Psoas muscle (tissue), 8 donors: ENCODE data around the gene MYO1E. TPM values are rescaled to one million over a fixed set of nuclear protein-coding genes. Genes with fewer than 3 reads are reported as not detected.

Experiments used
- ATAC-seq, 4 donors: fragments of 200-7000 bp; cut with Tn5 transposase; one replicate each; pipeline ENCODE4 v1.9.1; 2020; ENCODE audit warnings: moderate library complexity in 3 of 4, mild to moderate bottlenecking in 2 of 4
- DNase-seq, 2 donors: peaks; one replicate each; pipeline ENCODE4 v3.0.0-alpha.2; 2020
- H3K27ac ChIP-seq: fragments of 200-600 bp; one replicate; pipeline ENCODE4 v1.8.0; 2022
- H3K27me3 ChIP-seq, 3 donors: fragments of 200-600 bp in 1 of 3; one replicate each; pipeline versions ENCODE4 v1.6.1 to v1.8.0; 2013 to 2022; ENCODE audit warnings: low read length in 2 of 3, mild to moderate bottlenecking in 2 of 3, moderate library complexity in 1 of 3; ENCODE audit not compliant: insufficient read depth in 3 of 3
- H3K36me3 ChIP-seq, 2 donors: fragments of 200-600 bp in 1 of 2; one replicate each; pipeline versions ENCODE4 v1.6.1 to v1.8.0; 2013 to 2022; ENCODE audit warnings: low read depth in 1 of 2, mild to moderate bottlenecking in 1 of 2, moderate library complexity in 1 of 2; ENCODE audit not compliant: insufficient read depth in 1 of 2
- H3K4me1 ChIP-seq: fragments of 200-600 bp; one replicate; pipeline ENCODE4 v1.8.0; 2022
- H3K4me3 ChIP-seq: fragments of 200-600 bp; one replicate; pipeline ENCODE4 v1.8.0; 2022; ENCODE audit warnings: mild to moderate bottlenecking
- H3K9me3 ChIP-seq: fragments of 200-600 bp; one replicate; pipeline ENCODE4 v1.8.0; 2022
- WGBS, 3 donors: extraction: QIAGEN DNeasy Blood & Tissue Kit; methylation state at CpG; one replicate each; pipeline versions ENCODE4 v1.1.6 to v1.1.7; 2013; 5-methylcytosine and 5-hydroxymethylcytosine counted together
- intact Hi-C, 2 donors: fragments of 100-400 bp; cut with DNase I; formaldehyde crosslinking; loops; one replicate each; pipeline versions ENCODE4 v1.11.0 to v1.14.2; 2022
- polyA plus RNA-seq, 3 donors: library from polyadenylated mRNA; stranded (reverse); fragments of 200-250 nt; gene quantifications; one replicate each; pipeline ENCODE4 v1.2.3, GENCODE V29; 2013
- total RNA-seq, 4 donors: library from RNA; stranded (reverse); fragmentation: NEBNext Ultra II Directional in 2 of 4; extraction: Animal tissue kit (Norgen Biotek cat#: 25700) in 2 of 4; gene quantifications; one replicate each; pipeline versions ENCODE4 v1.2.1 to v1.2.4, GENCODE V29; 2021 to 2023
- TF ChIP-seq, protein P1 (sequence below): fragments of 200-600 bp; IDR thresholded peaks from one replicate; pipeline ENCODE4 v1.8.0; 2022; ENCODE audit warnings: antibody characterized with exemption
- donor health status: healthy with polysubstance abuse.
- donor health status: DM: no; HTN: no; CAD: no; lungs with moderate emphysema.
- donor health status: Bipolar disorder and iron deficiency.
- donor health status: healthy.
- donor health status: DM: yes; HTN: yes; CAD: no.
- donor health status: DM: no; HTN: no; CAD: no.
- donor health status: DM: no; HTN: no; CAD: no.
- donor health status: DM: yes; HTN: yes; CAD: no.

The MYO1E gene
- total and polyA plus RNA-seq, 7 donors = 10.0 to 53.7 (median 26.3) TPM

DNA sequence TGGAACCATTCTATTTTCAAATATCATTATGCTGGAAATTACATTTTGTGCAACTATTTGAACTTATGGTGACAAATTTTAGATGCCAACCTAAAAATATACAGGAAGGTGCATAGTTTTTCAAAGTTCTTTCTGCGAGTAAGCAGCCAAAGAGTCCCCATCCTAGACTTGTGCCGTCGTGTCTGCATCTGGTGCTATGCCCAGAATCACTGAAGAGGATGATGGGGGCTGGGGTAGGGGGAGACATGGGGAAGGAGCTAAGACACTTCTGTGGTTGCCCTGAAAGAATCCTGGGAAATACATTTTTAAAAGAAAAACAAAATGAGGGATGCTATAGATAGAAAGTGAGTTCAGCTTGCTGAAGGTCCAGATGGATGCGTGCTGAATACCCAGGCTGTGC lies 44.1 kb upstream of the MYO1E start:
- Histone ChIP-seq H3K27ac (no peak overlapping the region), H3K27me3 (peaks cover 0 to 7% (median 4%) of the 10 kb centered on the region in 3 donors), H3K4me1 (no peaks in the 10 kb centered on the region), H3K36me3 (no peaks in the 10 kb centered on the region), H3K4me3 (no peak overlapping the region), H3K9me3 (no peaks in the 10 kb centered on the region)
- intact Hi-C loops = loop anchor here in 1 of 2 donors (1.0 kb wide), 1 partner anchor 36 kb away; no protein-coding TSS in a partner anchor
- 62 to 63% (median 63%) methylated on average over 4 of the region's 4 CpGs for WGBS, 3 donors
- ATAC-seq (no peak), DNase-seq (no peak)
- TF ChIP-seq, protein P1, sequence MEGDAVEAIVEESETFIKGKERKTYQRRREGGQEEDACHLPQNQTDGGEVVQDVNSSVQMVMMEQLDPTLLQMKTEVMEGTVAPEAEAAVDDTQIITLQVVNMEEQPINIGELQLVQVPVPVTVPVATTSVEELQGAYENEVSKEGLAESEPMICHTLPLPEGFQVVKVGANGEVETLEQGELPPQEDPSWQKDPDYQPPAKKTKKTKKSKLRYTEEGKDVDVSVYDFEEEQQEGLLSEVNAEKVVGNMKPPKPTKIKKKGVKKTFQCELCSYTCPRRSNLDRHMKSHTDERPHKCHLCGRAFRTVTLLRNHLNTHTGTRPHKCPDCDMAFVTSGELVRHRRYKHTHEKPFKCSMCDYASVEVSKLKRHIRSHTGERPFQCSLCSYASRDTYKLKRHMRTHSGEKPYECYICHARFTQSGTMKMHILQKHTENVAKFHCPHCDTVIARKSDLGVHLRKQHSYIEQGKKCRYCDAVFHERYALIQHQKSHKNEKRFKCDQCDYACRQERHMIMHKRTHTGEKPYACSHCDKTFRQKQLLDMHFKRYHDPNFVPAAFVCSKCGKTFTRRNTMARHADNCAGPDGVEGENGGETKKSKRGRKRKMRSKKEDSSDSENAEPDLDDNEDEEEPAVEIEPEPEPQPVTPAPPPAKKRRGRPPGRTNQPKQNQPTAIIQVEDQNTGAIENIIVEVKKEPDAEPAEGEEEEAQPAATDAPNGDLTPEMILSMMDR = no peak

DNA sequence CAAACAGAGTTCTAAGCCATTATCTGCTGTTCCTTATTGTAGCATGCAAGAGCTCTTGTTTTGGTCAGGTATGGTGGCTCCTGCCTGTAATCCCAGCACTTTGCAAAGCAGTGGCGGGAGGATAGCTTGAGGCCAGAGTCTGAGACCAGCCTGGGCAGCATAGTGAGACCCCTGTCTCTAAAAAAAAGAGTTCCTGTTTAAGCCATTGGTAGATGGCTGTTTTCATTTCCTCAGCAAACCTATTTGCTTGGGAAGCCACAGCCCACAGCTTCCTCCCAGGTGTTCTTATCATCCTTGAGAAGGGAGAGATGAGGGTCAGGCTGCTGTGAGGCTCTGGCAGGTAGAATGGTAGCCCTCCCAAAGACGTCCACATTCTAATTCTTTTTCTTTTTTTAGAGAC lies 40.9 kb upstream of the MYO1E start:
- Histone ChIP-seq H3K4me1 (no peaks in the 10 kb centered on the region), H3K4me3 (no peak overlapping the region), H3K27me3 (peaks cover 0 to 7% (median 2%) of the 10 kb centered on the region in 3 donors), H3K27ac (no peak overlapping the region), H3K36me3 (no peaks in the 10 kb centered on the region), H3K9me3 (no peaks in the 10 kb centered on the region)
- no peak for DNase-seq
- TF ChIP-seq, protein P1 = no peak
- WGBS, 3 donors = 79 to 87% (median 81%) methylated on average over 2 of the region's 2 CpGs
- ATAC-seq = no peak
- intact Hi-C loops = no loop called here

DNA sequence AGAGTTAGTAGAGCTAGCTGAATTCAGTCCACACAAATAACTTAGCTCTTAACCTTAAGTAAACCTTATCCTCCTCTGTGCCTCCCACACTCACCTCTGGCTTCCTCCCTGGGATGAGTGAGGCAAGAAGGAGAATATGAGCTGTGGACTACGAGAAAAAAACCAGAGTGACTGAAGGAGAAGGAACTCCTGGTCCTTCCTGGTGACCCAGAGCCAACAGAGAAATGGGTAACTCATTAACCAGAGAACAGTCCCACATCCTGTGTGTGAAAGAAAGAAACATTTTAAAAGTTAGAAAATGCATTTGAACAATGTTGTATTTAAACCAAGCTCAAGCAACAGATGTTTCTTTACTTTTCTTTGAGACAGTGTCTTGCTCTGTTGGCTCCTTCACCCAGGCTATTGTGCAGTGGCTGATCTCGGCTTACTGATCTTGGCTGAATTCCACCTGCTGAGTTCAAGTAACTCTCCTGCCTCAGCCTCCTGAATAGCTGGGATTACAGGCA lies 37.8 kb upstream of the MYO1E start:
- no peak for ATAC-seq
- Histone ChIP-seq H3K4me1 (no peaks in the 10 kb centered on the region), H3K4me3 (no peak overlapping the region), H3K27ac (no peak overlapping the region), H3K27me3 (no peaks in the 10 kb centered on the region), H3K36me3 (no peaks in the 10 kb centered on the region), H3K9me3 (no peaks in the 10 kb centered on the region)
- 5 to 24% (median 18%) methylated on average over 2 of the region's 2 CpGs for WGBS, 3 donors
- TF ChIP-seq, protein P1 = no peak
- DNase-seq = no peak
- intact Hi-C loops = no loop called here

DNA sequence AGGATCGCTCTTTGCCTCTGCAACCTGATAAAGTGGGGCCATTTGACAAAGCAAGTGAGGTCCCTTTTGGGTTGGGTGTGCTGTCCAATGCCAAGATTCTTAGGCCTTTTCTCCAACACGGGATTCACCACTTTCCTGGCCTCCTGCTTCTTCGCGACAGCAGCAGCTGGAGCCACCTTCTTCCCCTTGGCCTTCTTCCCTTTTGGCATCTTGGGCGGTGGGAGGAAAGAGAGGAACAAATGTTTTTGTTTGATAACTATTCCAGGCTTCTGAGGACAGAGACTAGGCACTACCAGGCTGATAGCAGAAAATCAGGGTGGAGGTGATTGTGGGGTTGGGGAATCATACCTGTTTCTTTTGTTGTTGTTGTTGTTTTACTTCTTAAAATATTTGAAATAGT lies 35.3 kb upstream of the MYO1E start:
- Histone ChIP-seq H3K4me3 (no peak overlapping the region), H3K4me1 (no peaks in the 10 kb centered on the region), H3K27ac (no peak overlapping the region), H3K27me3 (no peaks in the 10 kb centered on the region), H3K36me3 (no peaks in the 10 kb centered on the region), H3K9me3 (no peaks in the 10 kb centered on the region)
- intact Hi-C loops = no loop called here
- ATAC-seq = no peak
- TF ChIP-seq, protein P1 = no peak
- DNase-seq = no peak
- WGBS, 3 donors = 45 to 58% (median 48%) methylated on average over 5 of the region's 5 CpGs

DNA sequence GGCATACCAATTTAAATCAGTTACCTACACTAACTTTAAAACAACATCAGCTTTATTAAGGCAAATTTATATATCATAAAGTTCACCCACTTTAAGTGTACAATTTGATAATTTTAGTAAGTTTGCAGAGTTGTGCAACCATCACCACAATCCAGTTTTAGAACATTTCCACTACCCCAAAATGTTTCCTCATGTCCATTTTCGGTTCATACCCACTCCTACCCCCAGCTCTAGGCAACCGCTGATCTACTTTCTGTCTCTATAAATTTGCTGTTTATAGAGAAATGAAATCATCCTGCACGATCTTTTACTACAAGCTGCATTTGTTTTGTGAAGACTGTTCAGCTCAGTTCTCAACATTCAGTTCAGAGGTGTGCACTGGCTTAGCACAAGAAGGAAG lies 33.8 kb upstream of the MYO1E start:
- Histone ChIP-seq H3K27ac (no peak overlapping the region), H3K36me3 (no peaks in the 10 kb centered on the region), H3K4me3 (no peak overlapping the region), H3K4me1 (no peaks in the 10 kb centered on the region), H3K9me3 (no peaks in the 10 kb centered on the region), H3K27me3 (no peaks in the 10 kb centered on the region)
- TF ChIP-seq, protein P1 = no peak
- WGBS, 3 donors = 57 to 72% (median 64%) methylated on average over 3 of the region's 3 CpGs
- intact Hi-C loops = no loop called here
- ATAC-seq = no peak
- DNase-seq = no peak
